ENCODE measurements around the gene SMG5. TPM values are rescaled to one million over a fixed set of nuclear protein-coding genes. Genes with fewer than 3 reads are reported as not detected.
A peak's percentile ranks its signal among the peaks of the same experiment; 100 is the strongest.

SMG5 gene
- total RNA-seq, 1 experiment from 2014 or later: 140 TPM

DNA sequence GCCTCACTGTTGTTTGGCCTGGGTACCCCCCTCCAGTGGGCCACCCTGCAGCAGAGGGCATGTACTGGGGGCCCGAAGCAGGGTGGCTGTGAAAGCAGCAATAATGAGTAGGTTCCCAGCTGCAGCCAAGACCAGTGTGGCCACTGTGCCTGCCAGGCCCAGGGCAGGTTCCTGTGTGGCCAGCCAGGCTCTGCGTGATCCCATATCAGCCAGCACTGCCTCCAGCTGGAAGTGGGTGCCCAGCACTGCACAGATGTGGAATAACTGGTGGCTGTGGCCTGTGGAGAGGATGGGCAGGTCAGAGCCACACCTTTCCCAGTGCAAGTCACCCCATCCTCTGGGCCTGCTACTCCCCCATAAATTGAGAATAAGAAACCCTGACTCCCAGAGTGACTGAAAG is 38.5 kb downstream of the SMG5 start:
- TF ChIP-seq, protein P1, sequence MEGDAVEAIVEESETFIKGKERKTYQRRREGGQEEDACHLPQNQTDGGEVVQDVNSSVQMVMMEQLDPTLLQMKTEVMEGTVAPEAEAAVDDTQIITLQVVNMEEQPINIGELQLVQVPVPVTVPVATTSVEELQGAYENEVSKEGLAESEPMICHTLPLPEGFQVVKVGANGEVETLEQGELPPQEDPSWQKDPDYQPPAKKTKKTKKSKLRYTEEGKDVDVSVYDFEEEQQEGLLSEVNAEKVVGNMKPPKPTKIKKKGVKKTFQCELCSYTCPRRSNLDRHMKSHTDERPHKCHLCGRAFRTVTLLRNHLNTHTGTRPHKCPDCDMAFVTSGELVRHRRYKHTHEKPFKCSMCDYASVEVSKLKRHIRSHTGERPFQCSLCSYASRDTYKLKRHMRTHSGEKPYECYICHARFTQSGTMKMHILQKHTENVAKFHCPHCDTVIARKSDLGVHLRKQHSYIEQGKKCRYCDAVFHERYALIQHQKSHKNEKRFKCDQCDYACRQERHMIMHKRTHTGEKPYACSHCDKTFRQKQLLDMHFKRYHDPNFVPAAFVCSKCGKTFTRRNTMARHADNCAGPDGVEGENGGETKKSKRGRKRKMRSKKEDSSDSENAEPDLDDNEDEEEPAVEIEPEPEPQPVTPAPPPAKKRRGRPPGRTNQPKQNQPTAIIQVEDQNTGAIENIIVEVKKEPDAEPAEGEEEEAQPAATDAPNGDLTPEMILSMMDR (IDR thresholded peaks at IDR 0.05; ENCODE audit: unreplicated experiment): no peak
- BruUV-seq (replicated peaks): no TSS peak
- ChIA-PET CTCF (interaction anchor here (0.6 to 3.5 kb wide), 2 partner anchors 18 to 225 kb away, joined by 3 to 19 read pairs; no protein-coding TSS in a partner anchor), POLR2A (interaction anchor here (0.6 kb wide), 1 partner anchor 10 kb away, joined by 3 read pairs; no protein-coding TSS in a partner anchor)
- H3K36me3 Mint-ChIP-seq (ENCODE audit: insufficient read depth, unreplicated experiment): peaks cover 39% of the 10 kb centered on the region
- no peak for DNase-seq (ENCODE audit: unreplicated experiment)
- H3K9me3 Mint-ChIP-seq (ENCODE audit: unreplicated experiment): no peaks in the 10 kb centered on the region
- H3K27me3 Mint-ChIP-seq (ENCODE audit: insufficient read depth, unreplicated experiment): no peaks in the 10 kb centered on the region
- H3K4me3 Mint-ChIP-seq (ENCODE audit: unreplicated experiment): no peak overlapping the region
- H3K4me1 Mint-ChIP-seq (ENCODE audit: insufficient read depth, unreplicated experiment): peaks cover 39% of the 10 kb centered on the region
- no peak overlapping the region for H3K27ac Mint-ChIP-seq (ENCODE audit: low read depth, unreplicated experiment)
- intact Hi-C loops (cut with micrococcal nuclease): no loop called here

DNA sequence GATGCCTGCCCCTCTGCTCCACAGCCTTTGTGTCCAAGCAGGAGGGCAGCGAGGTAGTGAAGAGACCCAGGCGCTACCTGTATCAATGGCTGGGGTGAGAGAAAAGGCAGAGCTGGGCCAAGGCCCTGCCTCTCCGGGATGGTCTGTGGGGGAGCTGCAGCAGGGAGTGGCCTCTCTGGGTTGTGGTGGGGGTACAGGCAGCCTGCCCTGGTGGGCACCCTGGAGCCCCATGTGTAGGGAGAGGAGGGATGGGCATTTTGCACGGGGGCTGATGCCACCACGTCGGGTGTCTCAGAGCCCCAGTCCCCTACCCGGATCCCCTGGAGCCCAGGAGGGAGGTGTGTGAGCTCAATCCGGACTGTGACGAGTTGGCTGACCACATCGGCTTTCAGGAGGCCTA is 39.9 kb downstream of the SMG5 start:
- Mint-ChIP-seq H3K36me3 (ENCODE audit: insufficient read depth, unreplicated experiment) (peaks cover 29% of the 10 kb centered on the region), H3K9me3 (ENCODE audit: unreplicated experiment) (no peaks in the 10 kb centered on the region), H3K27me3 (ENCODE audit: insufficient read depth, unreplicated experiment) (no peaks in the 10 kb centered on the region), H3K4me3 (ENCODE audit: unreplicated experiment) (no peak overlapping the region), H3K27ac (ENCODE audit: low read depth, unreplicated experiment) (no peak overlapping the region), H3K4me1 (ENCODE audit: insufficient read depth, unreplicated experiment) (peaks cover 30% of the 10 kb centered on the region)
- TF ChIP-seq, protein P1 (IDR thresholded peaks at IDR 0.05; ENCODE audit: unreplicated experiment): no peak
- no TSS peak for BruUV-seq (replicated peaks)
- ChIA-PET CTCF (interaction anchor here (0.6 to 3.5 kb wide), 4 partner anchors 15 to 350 kb away, joined by 3 to 19 read pairs (median 5); no protein-coding TSS in a partner anchor), POLR2A (interaction anchor here (0.5 to 2.5 kb wide), 3 partner anchors 10 to 50 kb away, joined by 3 to 14 read pairs (median 4); no protein-coding TSS in a partner anchor)
- intact Hi-C loops (cut with micrococcal nuclease): no loop called here
- DNase-seq (ENCODE audit: unreplicated experiment): no peak

DNA sequence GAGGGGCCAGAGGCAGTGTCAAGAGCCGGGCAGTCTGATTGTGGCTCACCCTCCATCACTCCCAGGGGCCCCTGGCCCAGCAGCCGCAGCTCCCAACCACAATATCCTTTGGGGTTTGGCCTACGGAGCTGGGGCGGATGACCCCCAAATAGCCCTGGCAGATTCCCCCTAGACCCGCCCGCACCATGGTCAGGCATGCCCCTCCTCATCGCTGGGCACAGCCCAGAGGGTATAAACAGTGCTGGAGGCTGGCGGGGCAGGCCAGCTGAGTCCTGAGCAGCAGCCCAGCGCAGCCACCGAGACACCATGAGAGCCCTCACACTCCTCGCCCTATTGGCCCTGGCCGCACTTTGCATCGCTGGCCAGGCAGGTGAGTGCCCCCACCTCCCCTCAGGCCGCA is 40.7 kb downstream of the SMG5 start, which contains the start of gene BGLAP:
BGLAP (plus strand) TSS at position 259 of the 400 bp plus-strand sequence; CDS start at position 307, 48 bp downstream.
- Mint-ChIP-seq H3K4me1 (ENCODE audit: insufficient read depth, unreplicated experiment) (peaks cover 22% of the 10 kb centered on the region), H3K9me3 (ENCODE audit: unreplicated experiment) (no peaks in the 10 kb centered on the region), H3K36me3 (ENCODE audit: insufficient read depth, unreplicated experiment) (peaks cover 32% of the 10 kb centered on the region), H3K27me3 (ENCODE audit: insufficient read depth, unreplicated experiment) (no peaks in the 10 kb centered on the region), H3K4me3 (ENCODE audit: unreplicated experiment) (no peak within 1 kb of the TSS), H3K27ac (ENCODE audit: low read depth, unreplicated experiment) (peak within 1 kb of the TSS; percentile 42)
- DNase-seq (ENCODE audit: unreplicated experiment): no peak
- ChIA-PET POLR2A (interaction anchor here (0.5 to 2.5 kb wide), 11 partner anchors 9 to 94 kb away, joined by 3 to 14 read pairs (median 4); partner anchors contain the start of gene PMF1), CTCF (interaction anchor here (0.5 to 3.5 kb wide), 3 partner anchors 16 to 152 kb away, joined by 3 to 19 read pairs (median 5); partner anchors contain the start of gene SLC25A44)
- no TSS peak for BruUV-seq (replicated peaks)
- TF ChIP-seq, protein P1 (IDR thresholded peaks at IDR 0.05; ENCODE audit: unreplicated experiment): no peak
- intact Hi-C loops (cut with micrococcal nuclease): no loop called here

DNA sequence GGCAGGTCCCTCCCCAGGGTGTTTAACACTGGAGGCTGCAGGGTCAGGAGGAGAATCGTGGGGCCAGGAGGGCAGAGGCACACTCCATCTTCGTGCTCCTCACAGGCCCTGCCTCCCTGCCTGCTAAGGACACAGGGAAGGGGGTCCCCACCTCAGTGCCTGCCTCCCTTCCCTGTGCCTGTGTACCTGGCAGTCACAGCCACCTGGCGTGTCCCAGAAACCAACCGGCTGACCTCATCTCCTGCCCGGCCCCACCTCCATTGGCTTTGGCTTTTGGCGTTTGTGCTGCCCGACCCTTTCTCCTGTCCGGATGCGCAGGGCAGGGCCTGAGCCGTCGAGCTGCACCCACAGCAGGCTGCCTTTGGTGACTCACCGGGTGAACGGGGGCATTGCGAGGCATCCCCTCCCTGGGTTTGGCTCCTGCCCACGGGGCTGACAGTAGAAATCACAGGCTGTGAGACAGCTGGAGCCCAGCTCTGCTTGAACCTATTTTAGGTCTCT is 41.3 kb downstream of the SMG5 start:
- Mint-ChIP-seq H3K27me3 (ENCODE audit: insufficient read depth, unreplicated experiment) (no peaks in the 10 kb centered on the region), H3K4me3 (ENCODE audit: unreplicated experiment) (no peak overlapping the region), H3K36me3 (ENCODE audit: insufficient read depth, unreplicated experiment) (peaks cover 37% of the 10 kb centered on the region), H3K4me1 (ENCODE audit: insufficient read depth, unreplicated experiment) (peaks cover 22% of the 10 kb centered on the region), H3K9me3 (ENCODE audit: unreplicated experiment) (no peaks in the 10 kb centered on the region), H3K27ac (ENCODE audit: low read depth, unreplicated experiment) (peak overlapping the region; percentile 42)
- TF ChIP-seq, protein P1 (IDR thresholded peaks at IDR 0.05; ENCODE audit: unreplicated experiment): no peak
- BruUV-seq (replicated peaks): no TSS peak
- ChIA-PET POLR2A (interaction anchor here (0.7 to 2.5 kb wide), 13 partner anchors 8 to 99 kb away, joined by 3 to 14 read pairs (median 4); partner anchors contain the start of gene PMF1), CTCF (interaction anchor here (1.2 to 3.5 kb wide), 2 partner anchors 16 to 151 kb away, joined by 5 to 19 read pairs; no protein-coding TSS in a partner anchor)
- peak; percentile 91 for DNase-seq (ENCODE audit: unreplicated experiment)
- intact Hi-C loops (cut with micrococcal nuclease): no loop called here

Data from MCF 10A (cell line).